ENCODE results near the gene ZNF30.

GRCh38 chr19:34990578-34991192 is 64.0 kb downstream of the ZNF30 start:
- no peak for TF ChIP-seq ZBTB7A (tag by site-specific recombination; IDR thresholded peaks at IDR 0.05; ENCODE audit: low read depth)
- no peak for TF ChIP-seq SP2 (tag by site-specific recombination; IDR thresholded peaks at IDR 0.05)
- no peak for TF ChIP-seq GLI4 (tag by site-specific recombination; IDR thresholded peaks at IDR 0.05)
- TF ChIP-seq, protein P1, sequence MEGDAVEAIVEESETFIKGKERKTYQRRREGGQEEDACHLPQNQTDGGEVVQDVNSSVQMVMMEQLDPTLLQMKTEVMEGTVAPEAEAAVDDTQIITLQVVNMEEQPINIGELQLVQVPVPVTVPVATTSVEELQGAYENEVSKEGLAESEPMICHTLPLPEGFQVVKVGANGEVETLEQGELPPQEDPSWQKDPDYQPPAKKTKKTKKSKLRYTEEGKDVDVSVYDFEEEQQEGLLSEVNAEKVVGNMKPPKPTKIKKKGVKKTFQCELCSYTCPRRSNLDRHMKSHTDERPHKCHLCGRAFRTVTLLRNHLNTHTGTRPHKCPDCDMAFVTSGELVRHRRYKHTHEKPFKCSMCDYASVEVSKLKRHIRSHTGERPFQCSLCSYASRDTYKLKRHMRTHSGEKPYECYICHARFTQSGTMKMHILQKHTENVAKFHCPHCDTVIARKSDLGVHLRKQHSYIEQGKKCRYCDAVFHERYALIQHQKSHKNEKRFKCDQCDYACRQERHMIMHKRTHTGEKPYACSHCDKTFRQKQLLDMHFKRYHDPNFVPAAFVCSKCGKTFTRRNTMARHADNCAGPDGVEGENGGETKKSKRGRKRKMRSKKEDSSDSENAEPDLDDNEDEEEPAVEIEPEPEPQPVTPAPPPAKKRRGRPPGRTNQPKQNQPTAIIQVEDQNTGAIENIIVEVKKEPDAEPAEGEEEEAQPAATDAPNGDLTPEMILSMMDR (tag by site-specific recombination; IDR thresholded peaks at IDR 0.05) = no peak
- no peak for TF ChIP-seq ZNF248 (tag by site-specific recombination; IDR thresholded peaks at IDR 0.05)
- TF ChIP-seq ZNF707 (tag by site-specific recombination; IDR thresholded peaks at IDR 0.05) = no peak
- no peak for TF ChIP-seq ZBTB17 (tag by site-specific recombination; IDR thresholded peaks at IDR 0.05)
- TF ChIP-seq ZNF292 (tag by site-specific recombination; IDR thresholded peaks at IDR 0.05; ENCODE audit: borderline replicate concordance, low read depth) = no peak
- TF ChIP-seq ZNF274 (IDR thresholded peaks at IDR 0.05; ENCODE audit: low read length) = no peak
- TF ChIP-seq ZNF274 (tag by site-specific recombination; IDR thresholded peaks at IDR 0.05; ENCODE audit: borderline replicate concordance) = no peak
- no peak for TF ChIP-seq TCF7L2 (IDR thresholded peaks at IDR 0.05; ENCODE audit: borderline replicate concordance, low read depth, low read length)
- no peak for TF ChIP-seq ZNF830 (tag by site-specific recombination; IDR thresholded peaks at IDR 0.05; ENCODE audit: low read depth)
- TF ChIP-seq ZNF24 (tag by site-specific recombination; IDR thresholded peaks at IDR 0.05) = no peak
